Activated CD8-positive, alpha-beta T cell treated with anti-CD3 and anti-CD28 coated beads for 36 hours (primary cell): ENCODE measurements around the gene TCAP. TPM values are rescaled to one million over a fixed set of nuclear protein-coding genes. Genes with fewer than 3 reads are reported as not detected.
A peak's percentile ranks its signal among the peaks of the same experiment; 100 is the strongest.

Experiments used
- ATAC-seq: fragments of 200-7000 bp; cut with Tn5 transposase; one replicate; pipeline ENCODE4 v1.10.0; 2021; ENCODE audit warnings: mild to moderate bottlenecking, moderate library complexity
- CTCF ChIA-PET: fragments of 350-600 bp; sonication (Branson Sonifier 250); formaldehyde crosslinking; loops from one replicate; lab custom pipeline; 2021; ENCODE audit warnings: antibody characterized with exemption; lab: Charles Lee
- POLR2A ChIA-PET: fragments of 350-600 bp; sonication (Branson Sonifier 250); formaldehyde crosslinking; loops from one replicate; lab custom pipeline; 2021; ENCODE audit warnings: antibody characterized with exemption; lab: Charles Lee
- DNase-seq: peaks from one replicate; pipeline ENCODE4 v3.0.0-alpha.2; 2020
- H3K27ac Mint-ChIP-seq: one replicate; pipeline ENCODE4 v1.8.0; 2021; ENCODE audit warnings: mild to moderate bottlenecking, mixed read lengths
- H3K27me3 Mint-ChIP-seq: one replicate; pipeline ENCODE4 v1.8.0; 2021; ENCODE audit warnings: mixed read lengths
- H3K36me3 Mint-ChIP-seq: one replicate; pipeline ENCODE4 v1.8.0; 2021; ENCODE audit warnings: low read depth, mixed read lengths
- H3K4me1 Mint-ChIP-seq: one replicate; pipeline ENCODE4 v1.8.0; 2021; ENCODE audit warnings: low read depth, mixed read lengths
- H3K4me3 Mint-ChIP-seq: one replicate; pipeline ENCODE4 v1.8.0; 2021; ENCODE audit warnings: mild to moderate bottlenecking, moderate library complexity, mixed read lengths
- H3K9me3 Mint-ChIP-seq: one replicate; pipeline ENCODE4 v1.8.0; 2021; ENCODE audit warnings: mixed read lengths
- intact Hi-C: fragments of 100-400 bp; cut with micrococcal nuclease; formaldehyde crosslinking; loops from one replicate; pipeline ENCODE4 v1.10.0; 2022
- total RNA-seq, 2 experiments: library from RNA; stranded (reverse); gene quantifications; one replicate each; pipeline ENCODE4 v1.2.3, GENCODE V29; 2021
- TF ChIP-seq, protein P1 (sequence below): fragments of 200-600 bp; IDR thresholded peaks from one replicate; pipeline ENCODE4 v1.8.0; 2022; ENCODE audit warnings: antibody characterized with exemption, mild to moderate bottlenecking

Gene TCAP
- total RNA-seq, 2 experiments from 2014 or later = 0.95 to 1.3 TPM

DNA sequence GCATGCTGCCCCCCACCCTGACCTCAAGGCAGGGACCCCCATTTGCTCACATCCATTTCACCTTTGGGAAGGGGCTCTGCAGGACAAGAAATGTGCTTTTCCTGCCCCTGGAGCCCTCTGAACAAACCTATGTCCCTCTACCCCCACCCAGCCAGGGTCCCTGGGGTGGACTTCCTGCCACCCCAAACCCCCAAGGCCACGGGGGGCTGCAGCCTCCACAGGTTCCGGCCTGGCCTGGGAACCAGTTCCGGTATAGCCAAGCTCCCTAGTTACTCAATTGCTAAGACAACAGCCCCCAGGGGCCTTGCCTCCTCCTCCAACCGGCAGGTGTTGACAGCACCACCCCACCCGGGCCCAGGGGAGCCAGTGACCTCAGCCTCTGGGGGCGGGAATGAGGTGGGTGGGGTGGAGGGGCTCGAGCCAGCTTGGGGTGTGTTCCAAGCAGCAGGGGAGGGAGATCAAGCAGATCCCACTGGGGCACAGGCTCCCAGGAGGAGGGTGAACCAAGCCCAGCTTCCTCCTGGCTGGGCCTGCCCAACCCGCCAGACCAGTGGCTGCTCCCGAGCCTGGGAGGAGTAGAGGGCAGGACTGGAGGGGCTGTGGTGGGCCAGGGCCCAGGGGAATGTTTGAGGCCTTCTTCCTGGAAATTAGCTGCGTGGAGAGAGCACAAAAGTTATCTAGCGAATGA lies 9.7 kb downstream of the TCAP start:
- H3K4me1 Mint-ChIP-seq = peaks cover 52% of the 10 kb centered on the region
- no peak overlapping the region for H3K27ac Mint-ChIP-seq
- DNase-seq (no peak), ATAC-seq (no peak)
- H3K9me3 Mint-ChIP-seq = no peaks in the 10 kb centered on the region
- intact Hi-C loops = no loop called here
- CTCF ChIA-PET = interaction anchor here (0.7 to 12.7 kb wide), 4 partner anchors 9 to 52 kb away, joined by 3 to 146 read pairs (median 25); partner anchors contain the start of gene TCAP
- POLR2A ChIA-PET = interaction anchor here (0.7 to 2.5 kb wide), 6 partner anchors 9 to 37 kb away, joined by 3 to 15 read pairs (median 4); partner anchors contain the start of gene PGAP3
- H3K4me3 Mint-ChIP-seq = no peak overlapping the region
- no peaks in the 10 kb centered on the region for H3K36me3 Mint-ChIP-seq
- H3K27me3 Mint-ChIP-seq = peaks cover 2% of the 10 kb centered on the region
- TF ChIP-seq, protein P1, sequence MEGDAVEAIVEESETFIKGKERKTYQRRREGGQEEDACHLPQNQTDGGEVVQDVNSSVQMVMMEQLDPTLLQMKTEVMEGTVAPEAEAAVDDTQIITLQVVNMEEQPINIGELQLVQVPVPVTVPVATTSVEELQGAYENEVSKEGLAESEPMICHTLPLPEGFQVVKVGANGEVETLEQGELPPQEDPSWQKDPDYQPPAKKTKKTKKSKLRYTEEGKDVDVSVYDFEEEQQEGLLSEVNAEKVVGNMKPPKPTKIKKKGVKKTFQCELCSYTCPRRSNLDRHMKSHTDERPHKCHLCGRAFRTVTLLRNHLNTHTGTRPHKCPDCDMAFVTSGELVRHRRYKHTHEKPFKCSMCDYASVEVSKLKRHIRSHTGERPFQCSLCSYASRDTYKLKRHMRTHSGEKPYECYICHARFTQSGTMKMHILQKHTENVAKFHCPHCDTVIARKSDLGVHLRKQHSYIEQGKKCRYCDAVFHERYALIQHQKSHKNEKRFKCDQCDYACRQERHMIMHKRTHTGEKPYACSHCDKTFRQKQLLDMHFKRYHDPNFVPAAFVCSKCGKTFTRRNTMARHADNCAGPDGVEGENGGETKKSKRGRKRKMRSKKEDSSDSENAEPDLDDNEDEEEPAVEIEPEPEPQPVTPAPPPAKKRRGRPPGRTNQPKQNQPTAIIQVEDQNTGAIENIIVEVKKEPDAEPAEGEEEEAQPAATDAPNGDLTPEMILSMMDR = no peak

- CTCF ChIA-PET = interaction anchor here (0.7 to 12.7 kb wide), 4 partner anchors 9 to 52 kb away, joined by 3 to 146 read pairs (median 25); partner anchors contain the start of gene TCAP
- Mint-ChIP-seq H3K27ac (peak overlapping the region; percentile 57), H3K9me3 (no peaks in the 10 kb centered on the region), H3K27me3 (peaks cover under 1% of the 10 kb centered on the region), H3K36me3 (no peaks in the 10 kb centered on the region), H3K4me3 (no peak overlapping the region), H3K4me1 (peaks cover 59% of the 10 kb centered on the region)
- ATAC-seq (no peak), DNase-seq (no peak)
- TF ChIP-seq, protein P1 = no peak
- POLR2A ChIA-PET = interaction anchor here (0.7 to 2.5 kb wide), 7 partner anchors 8 to 38 kb away, joined by 3 to 15 read pairs (median 5); partner anchors contain the start of genes PGAP3 and TCAP
- intact Hi-C loops = no loop called here
Observed at GRCh38 chr17:39675390-39676082, 10.4 kb downstream of the TCAP start.

- Mint-ChIP-seq H3K4me3 (no peak overlapping the region), H3K27me3 (no peaks in the 10 kb centered on the region), H3K4me1 (peaks cover 65% of the 10 kb centered on the region), H3K27ac (peak overlapping the region; percentile 59), H3K9me3 (no peaks in the 10 kb centered on the region), H3K36me3 (no peaks in the 10 kb centered on the region)
- TF ChIP-seq, protein P1 = no peak
- ATAC-seq = peak; percentile 78
- intact Hi-C loops = no loop called here
- peak; percentile 76 for DNase-seq
- ChIA-PET CTCF (interaction anchor here (1.8 to 12.7 kb wide), 4 partner anchors 7 to 53 kb away, joined by 7 to 146 read pairs (median 36); partner anchors contain the start of genes PNMT and TCAP), POLR2A (interaction anchor here (1.3 to 2.5 kb wide), 4 partner anchors 11 to 38 kb away, joined by 4 to 15 read pairs (median 5); partner anchors contain the start of genes PGAP3 and TCAP)
Observed at GRCh38 chr17:39676198-39676819, 11.2 kb downstream of the TCAP start.

GRCh38 chr17:39677072-39677471 lies 11.9 kb downstream of the TCAP start:
- Mint-ChIP-seq H3K4me3 (no peak overlapping the region), H3K27me3 (no peaks in the 10 kb centered on the region), H3K4me1 (peaks cover 64% of the 10 kb centered on the region), H3K27ac (peak overlapping the region; percentile 59), H3K36me3 (no peaks in the 10 kb centered on the region), H3K9me3 (no peaks in the 10 kb centered on the region)
- POLR2A ChIA-PET = interaction anchor here (1.0 to 2.5 kb wide), 4 partner anchors 11 to 40 kb away, joined by 3 to 15 read pairs (median 4); partner anchors contain the start of genes PGAP3, STARD3 and TCAP
- intact Hi-C loops = no loop called here
- TF ChIP-seq, protein P1 = no peak
- CTCF ChIA-PET = interaction anchor here (2.4 to 7.3 kb wide), 3 partner anchors 8 to 54 kb away, joined by 7 to 43 read pairs (median 29); partner anchors contain the start of genes PGAP3 and PNMT
- DNase-seq (no peak), ATAC-seq (no peak)
